NCI-H1417 (cell line): ENCODE measurements around the gene ZNF362.
A peak's percentile ranks its signal among the peaks of the same experiment; 100 is the strongest.

Source experiments
- DNase-seq, 3 experiments: peaks; one replicate each; lab custom pipeline; 2025; lab: John Stamatoyannopoulos, UW

Gene ZNF362

GRCh38 chr1:33346927-33347649 lies 90.8 kb downstream of the ZNF362 start:
- DNase-seq, result peak in 2 of 3 experiments; percentile 22 to 28

GRCh38 chr1:33347650-33347992 lies 91.3 kb downstream of the ZNF362 start:
- DNase-seq, result peak in 1 of 3 experiments; percentile 28

DNA sequence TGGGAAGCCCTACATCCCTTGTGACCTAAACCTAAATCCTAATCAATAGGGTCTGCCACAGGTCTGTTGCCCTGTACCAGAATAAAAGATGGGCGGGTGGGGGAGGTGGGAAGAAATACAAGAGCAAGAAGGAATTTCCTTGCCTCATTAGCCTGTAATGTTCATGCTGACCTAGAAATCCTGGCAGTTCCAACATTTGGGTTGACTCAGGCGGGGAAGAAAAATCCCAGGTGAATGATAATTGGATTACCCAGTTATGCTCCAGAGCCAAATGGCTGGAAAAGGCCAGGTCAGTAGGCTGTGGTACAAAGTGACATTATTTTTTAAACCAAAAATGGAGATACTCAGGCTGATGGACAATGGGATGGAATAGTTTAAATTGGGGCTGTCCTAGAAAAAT lies 91.9 kb downstream of the ZNF362 start:
- no peak for DNase-seq

GRCh38 chr1:33348676-33349080 lies 92.4 kb downstream of the ZNF362 start:
- DNase-seq, result peak in 1 of 3 experiments; percentile 19

DNA sequence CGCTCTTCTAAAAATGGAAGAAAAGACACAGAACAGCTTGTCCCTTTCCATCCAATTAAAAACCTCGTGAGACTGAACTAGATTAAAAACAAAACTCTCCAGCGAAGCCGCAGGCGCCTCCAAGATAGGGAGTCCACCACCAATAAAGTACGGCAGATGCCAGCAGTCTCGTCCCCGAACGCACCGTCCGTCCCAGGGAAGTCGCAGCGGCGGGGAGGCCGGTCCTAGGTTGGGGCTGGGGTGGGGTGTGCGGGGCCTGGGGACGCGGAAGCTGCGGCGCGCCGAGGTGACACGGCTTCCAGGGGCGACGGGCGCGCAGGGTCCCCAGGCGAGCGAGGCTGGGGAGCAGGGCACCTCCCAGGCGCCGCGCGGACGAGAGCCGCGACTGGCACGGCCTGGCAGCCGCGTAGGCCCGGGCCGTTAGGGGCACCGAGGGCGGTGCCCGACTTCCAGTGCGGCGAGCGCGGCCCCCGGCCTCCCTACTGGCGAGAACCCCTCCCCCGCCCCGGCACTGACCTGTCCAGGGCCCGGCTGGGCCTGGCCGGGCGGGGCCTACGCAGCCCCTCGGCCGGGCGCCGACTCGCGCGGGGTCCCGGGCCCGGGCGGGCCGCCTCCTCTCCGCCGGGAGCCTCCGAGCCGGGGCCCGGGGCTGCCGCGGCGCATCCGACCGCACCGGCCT lies 92.9 kb downstream of the ZNF362 start:
- DNase-seq, result peak in 2 of 3 experiments; percentile 69 to 73

DNA sequence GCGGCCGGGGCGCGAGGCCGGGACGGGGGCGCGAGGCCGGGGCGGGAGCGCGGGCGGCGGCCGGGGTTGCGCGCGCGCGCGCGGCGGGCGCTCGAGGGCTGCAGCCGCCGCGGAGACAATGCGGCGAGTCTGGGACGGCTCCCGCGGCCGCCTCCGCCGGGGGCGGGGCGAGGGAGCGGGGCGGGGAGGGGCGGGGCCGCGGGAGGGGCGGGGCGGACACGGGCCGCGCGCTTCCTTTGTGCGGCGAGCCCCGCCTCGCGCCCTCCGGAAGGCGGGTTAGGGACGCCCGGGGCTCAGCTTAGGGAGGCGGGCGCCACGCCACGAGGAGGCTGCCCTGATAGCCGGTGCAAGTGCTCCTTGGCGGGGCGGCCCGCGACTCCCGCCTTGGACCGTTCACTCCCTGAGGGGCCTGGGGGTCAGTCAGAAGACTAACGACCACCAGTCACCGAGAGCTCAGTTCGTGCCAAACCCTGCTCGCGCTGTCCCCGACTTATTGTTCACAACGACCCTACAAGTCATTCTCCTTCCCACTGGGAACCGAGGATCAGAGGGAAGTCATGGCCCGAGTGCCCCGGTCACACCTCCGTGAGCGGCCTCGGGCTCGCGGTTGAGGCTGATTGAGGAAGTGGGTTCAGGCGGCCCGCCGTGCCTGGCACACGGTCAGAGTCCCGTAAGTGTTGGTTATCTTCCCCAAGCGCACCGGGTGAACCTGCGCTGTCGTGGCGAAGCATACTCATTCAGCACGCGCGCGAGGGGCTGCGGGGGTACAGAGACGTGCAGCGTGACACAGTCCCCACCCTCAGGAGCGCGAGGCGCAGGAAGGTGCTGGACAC lies 93.7 kb downstream of the ZNF362 start:
- peak; percentile 87 to 90 (median 90) for DNase-seq
